ENCODE results near the gene SCAPER.
"Not testable (repeated sequence)": the region's sequence is repeated elsewhere in the genome, so short reads cannot be mapped to it uniquely, and the experiment has no call there.

SCAPER gene

GRCh38 chr15:76772776-76773175, 132.4 kb downstream of the SCAPER start:
- DNase-seq = no peak

- no peak for DNase-seq
Measured at GRCh38 chr15:76764004-76764403, 141.1 kb downstream of the SCAPER start.

- DNase-seq = no peak
Measured at GRCh38 chr15:76763554-76763953, 141.6 kb downstream of the SCAPER start.

- DNase-seq = no peak
Measured at GRCh38 chr15:76756381-76756780, 148.8 kb downstream of the SCAPER start.

GRCh38 chr15:76753771-76754170, 151.4 kb downstream of the SCAPER start:
- DNase-seq = no peak

GRCh38 chr15:76753131-76753530, 152.0 kb downstream of the SCAPER start:
- no peak for DNase-seq

GRCh38 chr15:76752549-76752948, 152.6 kb downstream of the SCAPER start:
- DNase-seq = no peak

GRCh38 chr15:76737573-76737972, 167.6 kb downstream of the SCAPER start:
- DNase-seq = no peak

GRCh38 chr15:76732321-76732720, 172.8 kb downstream of the SCAPER start:
- not testable (repeated sequence) for DNase-seq

GRCh38 chr15:76730262-76730661, 174.9 kb downstream of the SCAPER start:
- DNase-seq = no peak

GRCh38 chr15:76718863-76719262, 186.3 kb downstream of the SCAPER start:
- no peak for DNase-seq

- DNase-seq = no peak
Measured at GRCh38 chr15:76714950-76715349, 190.2 kb downstream of the SCAPER start.

GRCh38 chr15:76711351-76711827, 193.8 kb downstream of the SCAPER start:
- no peak for DNase-seq

- DNase-seq = not testable (repeated sequence)
Measured at GRCh38 chr15:76704032-76704431, 201.1 kb downstream of the SCAPER start.

GRCh38 chr15:76696840-76697239, 208.3 kb downstream of the SCAPER start:
- no peak for DNase-seq

- not testable (repeated sequence) for DNase-seq
Measured at GRCh38 chr15:76692546-76692945, 212.6 kb downstream of the SCAPER start.

- not testable (repeated sequence) for DNase-seq
Measured at GRCh38 chr15:76687592-76687991, 217.5 kb downstream of the SCAPER start.

GRCh38 chr15:76684002-76684401, 221.1 kb downstream of the SCAPER start:
- DNase-seq = no peak

- no peak for DNase-seq
Measured at GRCh38 chr15:76682833-76683232, 222.3 kb downstream of the SCAPER start.

GRCh38 chr15:76682259-76682658, 222.9 kb downstream of the SCAPER start:
- DNase-seq = no peak

- DNase-seq = no peak
Measured at GRCh38 chr15:76678766-76679165, 226.4 kb downstream of the SCAPER start.

GRCh38 chr15:76674883-76675282, 230.3 kb downstream of the SCAPER start:
- DNase-seq = no peak

- DNase-seq = no peak
Measured at GRCh38 chr15:76669521-76670207, 235.5 kb downstream of the SCAPER start.

- no peak for DNase-seq
Measured at GRCh38 chr15:76668900-76669299, 236.2 kb downstream of the SCAPER start.

All from OCI-M1 (cell line).